ENCODE data around the gene TMPRSS6. TPM values are rescaled to one million over a fixed set of nuclear protein-coding genes. Genes with fewer than 3 reads are reported as not detected.

Gene TMPRSS6
- total RNA-seq, 4 donors from 2014 or later, result 0.27 to 0.88 TPM; not detected in 2

DNA sequence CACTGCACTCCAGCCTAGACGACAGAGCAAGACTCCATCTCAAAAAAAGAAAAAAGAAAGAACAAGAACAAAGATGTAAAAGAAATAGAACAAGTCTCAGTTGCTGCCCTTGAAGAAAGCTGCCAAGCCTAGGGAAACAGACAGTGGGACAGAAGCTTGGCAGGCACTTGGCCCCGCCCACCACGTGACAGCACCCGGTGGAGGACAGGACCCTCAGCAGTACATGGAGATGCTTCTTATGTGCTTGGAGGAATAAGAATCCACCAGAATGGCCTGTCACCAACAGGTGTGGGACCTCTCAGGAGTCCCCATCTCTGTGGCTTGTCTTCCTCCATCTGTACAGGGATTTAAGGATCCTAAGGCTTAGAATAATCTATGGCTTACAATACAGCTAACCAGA is 7.6 kb upstream of the TMPRSS6 start:
- H3K36me3 ChIP-seq, result no peaks in the 10 kb centered on the region
- TF ChIP-seq POLR2A (IDR thresholded peaks at IDR 0.05), result no peak
- TF ChIP-seq, protein P1, sequence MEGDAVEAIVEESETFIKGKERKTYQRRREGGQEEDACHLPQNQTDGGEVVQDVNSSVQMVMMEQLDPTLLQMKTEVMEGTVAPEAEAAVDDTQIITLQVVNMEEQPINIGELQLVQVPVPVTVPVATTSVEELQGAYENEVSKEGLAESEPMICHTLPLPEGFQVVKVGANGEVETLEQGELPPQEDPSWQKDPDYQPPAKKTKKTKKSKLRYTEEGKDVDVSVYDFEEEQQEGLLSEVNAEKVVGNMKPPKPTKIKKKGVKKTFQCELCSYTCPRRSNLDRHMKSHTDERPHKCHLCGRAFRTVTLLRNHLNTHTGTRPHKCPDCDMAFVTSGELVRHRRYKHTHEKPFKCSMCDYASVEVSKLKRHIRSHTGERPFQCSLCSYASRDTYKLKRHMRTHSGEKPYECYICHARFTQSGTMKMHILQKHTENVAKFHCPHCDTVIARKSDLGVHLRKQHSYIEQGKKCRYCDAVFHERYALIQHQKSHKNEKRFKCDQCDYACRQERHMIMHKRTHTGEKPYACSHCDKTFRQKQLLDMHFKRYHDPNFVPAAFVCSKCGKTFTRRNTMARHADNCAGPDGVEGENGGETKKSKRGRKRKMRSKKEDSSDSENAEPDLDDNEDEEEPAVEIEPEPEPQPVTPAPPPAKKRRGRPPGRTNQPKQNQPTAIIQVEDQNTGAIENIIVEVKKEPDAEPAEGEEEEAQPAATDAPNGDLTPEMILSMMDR (IDR thresholded peaks at IDR 0.05), result no peak
- DNase-seq, result no peak
- no peaks in the 10 kb centered on the region for H3K9me3 ChIP-seq
- no peak overlapping the region for H3K27ac ChIP-seq
- H3K4me3 ChIP-seq, result no peak overlapping the region
- H3K27me3 ChIP-seq, result no peaks in the 10 kb centered on the region
- H3K4me1 ChIP-seq, result no peaks in the 10 kb centered on the region

DNA sequence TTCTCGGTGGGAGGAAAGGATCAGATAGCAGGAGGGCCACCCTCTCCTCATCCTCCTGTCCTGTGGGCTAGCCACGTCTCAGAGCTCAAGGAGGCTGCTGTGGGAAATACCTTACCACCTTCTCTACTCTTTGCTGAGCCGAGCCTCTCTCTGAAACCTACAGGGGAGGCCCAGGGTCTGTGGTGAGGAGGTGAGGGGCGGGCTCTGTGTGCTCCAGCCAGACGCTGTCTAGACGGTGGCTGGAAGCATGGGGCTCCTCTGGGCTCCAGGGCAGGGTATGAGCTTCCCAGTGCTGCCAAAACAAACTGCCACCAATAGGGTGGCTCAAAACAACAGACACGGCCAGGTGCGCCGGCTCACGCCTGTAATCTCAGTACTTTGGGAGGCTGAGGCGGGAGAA is 5.5 kb upstream of the TMPRSS6 start:
- Histone ChIP-seq H3K4me1 (no peaks in the 10 kb centered on the region), H3K27me3 (no peaks in the 10 kb centered on the region), H3K27ac (no peak overlapping the region), H3K36me3 (no peaks in the 10 kb centered on the region), H3K9me3 (no peaks in the 10 kb centered on the region), H3K4me3 (no peak overlapping the region)
- TF ChIP-seq, protein P1 (IDR thresholded peaks at IDR 0.05), result no peak
- TF ChIP-seq POLR2A (IDR thresholded peaks at IDR 0.05), result no peak
- DNase-seq, result no peak

GRCh38 chr22:37113757-37114156 is 4.2 kb upstream of the TMPRSS6 start:
- H3K27ac ChIP-seq, result no peak overlapping the region
- no peak for DNase-seq
- H3K4me3 ChIP-seq, result no peak overlapping the region
- H3K27me3 ChIP-seq, result no peaks in the 10 kb centered on the region
- TF ChIP-seq POLR2A (IDR thresholded peaks at IDR 0.05), result no peak
- TF ChIP-seq, protein P1 (IDR thresholded peaks at IDR 0.05), result no peak
- H3K36me3 ChIP-seq, result no peaks in the 10 kb centered on the region
- no peaks in the 10 kb centered on the region for H3K9me3 ChIP-seq
- H3K4me1 ChIP-seq, result no peaks in the 10 kb centered on the region

- Histone ChIP-seq H3K9me3 (no peaks in the 10 kb centered on the region), H3K36me3 (no peaks in the 10 kb centered on the region), H3K27me3 (no peaks in the 10 kb centered on the region), H3K4me3 (no peak overlapping the region), H3K27ac (no peak overlapping the region), H3K4me1 (peaks cover 0 to 5% (median 0%) of the 10 kb centered on the region in 4 donors)
- TF ChIP-seq, protein P1 (IDR thresholded peaks at IDR 0.05), result no peak
- TF ChIP-seq POLR2A (IDR thresholded peaks at IDR 0.05), result no peak
- DNase-seq, result no peak
Observed at GRCh38 chr22:37112084-37112728, 2.7 kb upstream of the TMPRSS6 start.

GRCh38 chr22:37111156-37111717 is 1.7 kb upstream of the TMPRSS6 start:
- peaks cover 0 to 5% (median 0%) of the 10 kb centered on the region in 4 donors for H3K4me1 ChIP-seq
- H3K36me3 ChIP-seq, result no peaks in the 10 kb centered on the region
- no peaks in the 10 kb centered on the region for H3K9me3 ChIP-seq
- no peak for TF ChIP-seq POLR2A (IDR thresholded peaks at IDR 0.05)
- TF ChIP-seq, protein P1 (IDR thresholded peaks at IDR 0.05), result no peak
- no peaks in the 10 kb centered on the region for H3K27me3 ChIP-seq
- H3K4me3 ChIP-seq, result no peak overlapping the region
- no peak for DNase-seq
- no peak overlapping the region for H3K27ac ChIP-seq

Data from Peyer's patch (tissue), 4 donors.